Hematopoietic multipotent progenitor cell treated with erythropoietin and hydrocortisone succinate and interleukin-3 and kit ligand, for 17 days (in vitro differentiated cells): Measurements from ENCODE around the gene APLP2.
"Not testable (repeated sequence)": the region's sequence is repeated elsewhere in the genome, so short reads cannot be mapped to it uniquely, and the experiment has no call there.

Source experiments
- DNase-seq: peaks from one replicate; pipeline ENCODE4 v3.0.0-alpha.2; 2015; ENCODE audit warnings: low spot score

APLP2 gene

DNA sequence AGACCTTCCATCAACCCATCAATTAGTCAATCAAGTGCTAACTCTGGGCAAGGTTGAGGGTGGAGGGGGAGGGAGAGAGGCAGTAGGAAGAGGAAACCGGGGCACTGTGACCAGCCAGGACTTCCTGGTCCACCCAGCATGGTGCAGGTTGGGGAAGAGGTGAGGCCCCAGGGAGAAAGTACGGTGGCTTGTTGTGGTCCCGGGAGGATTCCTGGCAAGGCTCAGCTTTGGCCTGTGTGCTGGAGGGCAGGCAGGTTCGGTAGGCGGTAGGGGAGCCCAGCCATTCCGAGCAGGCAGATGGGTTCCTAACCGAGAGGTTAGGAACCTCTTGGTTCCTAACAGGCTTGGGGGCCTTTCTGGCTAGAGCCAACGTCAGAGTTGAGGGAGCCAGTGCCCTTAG, 100.7 kb downstream of the APLP2 start:
- no peak for DNase-seq

DNA sequence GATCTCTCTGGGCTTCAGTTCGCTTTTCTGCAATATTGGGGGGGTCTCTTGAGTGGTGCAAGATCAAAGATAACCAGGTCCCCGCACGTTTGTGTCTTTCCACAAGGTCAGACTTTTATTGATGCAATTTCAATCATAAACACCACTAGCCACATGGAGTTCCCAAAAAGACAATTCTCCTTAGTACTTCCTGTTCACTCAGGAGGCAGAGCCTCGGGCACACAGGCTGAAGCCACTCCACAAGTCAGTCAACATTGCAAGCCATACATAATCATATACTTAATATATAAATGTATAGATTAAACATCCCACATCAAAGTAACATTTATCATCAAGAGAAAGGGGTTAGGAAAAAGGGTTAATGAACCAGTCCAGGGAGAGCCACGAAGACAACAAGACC, 101.8 kb downstream of the APLP2 start:
- DNase-seq: no peak

DNA sequence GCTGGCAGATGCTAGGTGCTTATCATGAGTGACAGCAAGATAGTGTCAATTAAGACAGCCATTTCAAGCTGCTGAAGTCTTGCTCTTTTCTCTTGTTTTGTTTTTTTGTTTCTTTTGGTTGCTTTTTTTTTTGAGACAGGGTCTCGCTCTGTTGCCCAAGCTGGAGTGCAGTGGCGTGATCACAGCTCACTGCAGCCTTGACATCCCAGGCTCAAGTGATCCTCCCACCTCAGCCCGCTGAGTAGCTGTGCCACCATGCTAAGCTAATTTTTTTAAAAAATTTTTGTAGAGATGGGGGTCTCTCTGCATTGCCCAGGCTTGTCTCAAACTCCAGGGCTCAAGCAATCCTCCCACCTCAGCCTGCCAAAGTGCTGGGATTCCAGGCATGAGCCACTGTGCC, 102.3 kb downstream of the APLP2 start:
- DNase-seq: not testable (repeated sequence)

DNA sequence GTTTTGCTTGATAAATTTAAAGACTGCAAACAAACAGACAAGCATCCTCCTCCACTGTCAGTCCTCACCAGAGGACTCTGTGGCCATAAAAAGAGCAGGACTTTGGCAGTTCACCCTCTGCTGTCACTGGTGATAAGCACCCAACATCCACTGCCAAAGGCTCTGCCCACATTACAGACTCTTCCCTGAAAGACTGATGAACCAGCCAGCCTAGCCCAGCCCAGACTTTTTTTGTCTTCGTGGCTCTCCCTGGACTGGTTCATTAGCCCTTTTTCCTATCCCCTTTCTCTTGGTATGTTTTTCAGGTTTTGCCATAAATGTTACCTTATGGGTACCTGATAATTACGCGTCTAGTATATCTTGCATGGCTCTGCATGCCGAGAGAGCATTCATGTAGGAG, 104.9 kb downstream of the APLP2 start:
- no peak for DNase-seq

DNA sequence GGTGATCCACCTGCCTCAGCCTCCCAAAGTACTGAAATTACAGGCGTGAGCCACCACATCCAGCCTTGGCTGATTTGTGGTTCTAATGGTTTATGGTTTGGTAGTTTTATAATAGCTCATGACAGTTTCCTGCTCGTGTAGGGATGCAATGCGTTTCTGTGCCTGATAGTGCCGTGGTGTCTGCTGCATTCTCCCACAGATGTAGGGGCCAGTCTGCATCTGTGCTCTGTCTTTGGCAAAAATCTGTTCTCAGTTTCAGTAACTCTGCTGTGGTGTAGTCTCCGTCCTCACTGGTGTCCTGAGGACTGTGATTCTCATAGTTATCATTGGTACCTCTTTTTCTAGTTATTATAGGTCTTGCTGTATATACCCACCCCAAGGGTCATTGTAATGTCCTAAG, 106.2 kb downstream of the APLP2 start:
- DNase-seq: no peak

DNA sequence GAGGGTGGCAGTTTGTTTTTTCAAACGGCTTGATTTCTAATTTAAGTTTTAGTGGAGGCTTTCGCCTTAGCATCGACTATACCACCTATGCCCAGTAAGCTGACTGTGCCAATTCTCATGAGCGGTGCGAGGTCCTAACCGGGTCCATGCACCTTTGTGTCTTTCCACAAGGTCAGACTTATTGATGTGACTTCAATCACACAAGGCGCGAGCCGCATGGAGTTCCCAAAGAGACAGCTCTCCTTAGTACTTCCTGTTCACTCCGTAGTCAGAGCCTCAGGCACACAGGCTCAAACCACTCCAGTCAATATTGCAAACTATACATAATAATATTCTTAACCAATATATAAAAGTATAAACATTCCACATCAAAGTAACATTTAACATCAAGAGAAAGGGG, 108.1 kb downstream of the APLP2 start:
- DNase-seq: no peak

DNA sequence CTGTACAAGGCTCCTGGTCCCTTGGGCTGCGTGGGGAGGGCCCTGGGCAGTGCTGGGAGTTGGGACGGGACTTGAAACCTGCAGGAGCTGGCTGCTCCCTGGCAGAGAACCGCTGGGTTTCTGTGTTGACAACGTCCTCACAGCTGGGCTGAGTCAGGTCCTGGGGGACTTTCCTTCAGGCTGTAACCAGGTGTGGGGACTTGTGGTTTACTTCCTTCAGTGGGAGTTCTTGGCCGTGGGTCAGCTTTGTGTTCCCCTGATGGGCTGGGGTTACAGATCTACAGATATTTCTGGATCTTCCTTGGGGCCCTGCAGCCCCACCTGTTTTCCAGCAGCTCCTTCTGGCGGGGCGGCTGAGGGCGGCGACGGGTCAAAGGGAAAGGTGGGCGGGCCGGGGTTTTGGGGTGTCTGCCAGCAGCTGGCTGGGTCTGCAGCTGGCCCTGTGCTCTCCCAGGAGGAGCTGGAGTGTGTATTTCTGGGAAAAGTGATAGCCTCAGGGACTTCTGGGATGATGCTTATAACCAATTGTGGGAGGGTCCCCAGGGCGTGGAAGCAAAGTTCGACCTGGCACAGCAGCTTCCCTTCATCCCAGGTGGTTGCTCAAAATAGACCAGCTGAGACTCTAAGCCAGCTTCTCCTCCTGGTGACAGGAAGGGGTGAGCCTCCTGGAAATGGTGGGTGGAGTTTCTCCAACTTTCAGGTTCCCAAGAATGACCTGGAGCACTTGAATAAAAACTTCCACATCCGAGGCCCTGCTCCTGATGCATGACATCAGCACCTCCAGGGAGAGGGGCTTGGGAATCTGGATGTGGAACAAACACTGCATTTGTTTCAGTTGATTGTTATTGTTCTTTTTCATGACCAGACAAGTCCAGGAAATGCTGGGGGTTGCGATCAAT, 109.0 kb downstream of the APLP2 start:
- DNase-seq: no peak

DNA sequence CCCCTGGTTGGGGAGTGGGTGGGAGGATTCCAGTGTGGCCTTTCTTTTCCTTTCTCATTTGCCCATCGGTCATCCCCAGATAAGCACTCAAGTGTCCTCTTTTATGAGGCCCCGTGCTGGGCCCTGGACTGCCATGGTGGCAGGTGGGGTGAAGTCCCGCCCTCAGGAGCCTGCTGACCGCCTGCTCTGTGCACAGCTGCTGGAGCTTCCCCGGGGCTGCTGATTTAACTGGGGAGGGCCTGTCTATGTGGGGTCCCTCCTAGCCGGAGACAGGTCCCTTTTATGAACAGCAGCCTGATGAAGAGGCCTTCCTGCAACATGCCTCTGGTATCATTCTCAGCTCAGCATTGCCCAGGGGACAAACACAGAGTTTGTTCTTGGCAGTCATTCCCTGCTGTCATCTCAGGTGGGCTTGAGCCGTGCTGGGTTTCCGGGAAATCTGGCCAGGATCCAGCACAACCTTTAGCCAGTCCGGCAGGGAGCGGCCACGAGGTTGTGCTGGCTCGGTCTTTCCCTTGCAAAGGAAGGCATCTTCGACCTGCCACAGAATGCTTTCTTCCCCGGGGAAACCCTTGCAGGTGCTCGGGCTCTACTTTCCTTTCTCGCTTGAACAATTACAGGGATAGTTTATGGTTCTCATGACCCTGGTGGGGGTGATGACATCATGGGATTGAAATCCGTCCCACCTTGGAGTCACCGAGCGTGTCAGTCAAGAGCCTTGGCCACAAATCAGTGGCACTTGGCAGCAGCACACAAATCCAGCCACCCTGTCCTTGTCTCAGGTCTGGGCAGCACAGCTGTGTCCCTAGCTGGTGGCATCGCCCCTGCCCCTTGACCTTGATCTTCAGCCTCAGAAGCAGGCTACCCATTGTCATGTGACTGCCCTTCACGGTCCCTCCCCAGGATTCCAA, 110.0 kb downstream of the APLP2 start:
- no peak for DNase-seq

DNA sequence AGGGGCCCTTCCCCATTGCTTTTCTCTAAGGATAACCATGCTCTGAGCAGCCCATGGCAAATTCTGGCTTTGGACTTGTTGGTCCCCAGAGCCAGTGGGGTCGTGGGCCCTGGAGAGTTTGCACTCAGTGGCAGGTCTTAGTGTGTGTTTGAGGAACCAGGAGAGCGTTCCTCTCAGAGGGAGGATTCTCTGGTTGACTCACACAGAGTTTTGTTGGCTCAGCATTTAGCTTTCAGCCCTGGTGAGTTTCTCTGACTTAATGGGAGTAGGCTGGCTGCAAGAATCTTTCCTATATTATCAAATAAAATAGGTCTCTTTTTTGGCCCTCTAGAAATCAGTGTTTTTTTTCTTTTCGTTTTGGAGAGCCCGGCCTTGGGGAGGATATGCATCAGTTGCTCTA, 110.8 kb downstream of the APLP2 start:
- no peak for DNase-seq

DNA sequence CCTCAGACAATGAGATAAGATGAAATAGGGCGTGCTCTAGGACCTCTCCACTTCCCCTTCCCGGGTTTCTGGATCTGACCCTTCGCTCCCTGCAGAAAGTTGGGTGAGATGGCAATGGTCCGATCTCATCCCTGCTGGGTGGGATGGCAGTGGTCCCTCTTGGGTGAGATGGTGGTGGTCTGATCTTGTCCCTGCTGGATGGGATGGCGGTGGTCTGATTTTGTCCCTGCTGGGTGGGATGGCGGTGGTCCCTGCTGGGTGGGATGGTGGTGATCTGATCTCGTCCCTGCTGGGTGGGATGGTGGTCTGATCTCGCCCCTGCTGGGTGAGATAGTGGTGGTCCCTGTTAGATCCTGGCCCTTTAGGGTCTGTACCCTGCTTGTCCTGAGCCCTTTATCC, 111.2 kb downstream of the APLP2 start:
- DNase-seq: no peak

DNA sequence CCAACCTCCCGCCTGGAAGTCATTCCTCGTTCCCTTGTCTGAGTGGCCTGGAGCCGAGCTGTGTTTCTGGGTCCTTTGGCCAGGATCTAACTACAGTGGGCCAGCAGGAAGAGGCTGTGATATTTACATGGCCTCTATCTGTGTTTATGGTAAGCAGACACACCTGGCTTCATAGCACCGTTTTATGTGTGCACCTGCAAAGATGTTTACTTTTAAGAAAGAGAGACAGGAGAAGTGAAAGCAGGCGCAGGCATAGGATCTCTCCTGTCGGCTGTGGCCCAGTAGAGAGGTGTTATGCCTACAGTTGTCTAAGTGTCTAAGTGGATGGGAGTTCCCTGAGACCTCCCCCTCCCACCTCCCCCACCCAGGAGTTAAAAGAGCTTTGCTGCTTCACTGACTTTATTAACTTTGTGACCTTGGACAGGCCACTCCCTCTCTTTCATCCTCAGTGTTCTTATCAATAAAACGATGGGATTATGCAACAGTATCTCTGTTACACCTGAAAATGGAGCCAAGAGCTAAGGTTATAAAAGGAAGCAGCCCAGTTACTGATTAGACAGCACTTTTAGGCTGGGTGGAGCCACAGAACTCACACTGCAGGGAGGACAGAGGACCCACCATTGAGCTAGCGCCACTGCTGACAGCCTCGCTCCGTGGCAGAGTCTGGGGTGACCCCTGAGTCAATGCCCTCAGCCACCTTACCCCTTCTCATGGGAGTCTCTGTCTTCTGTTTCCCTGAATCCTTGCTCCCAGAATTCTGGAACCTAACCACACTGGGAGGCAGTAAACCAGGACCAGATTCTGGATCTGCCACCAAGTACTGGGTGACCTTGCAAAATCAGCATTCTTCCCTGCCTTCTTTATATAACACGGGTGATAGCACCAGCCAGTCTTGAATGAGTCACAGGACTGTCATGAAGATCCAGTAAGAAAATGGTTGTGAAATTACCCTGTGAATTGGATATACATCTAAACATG, 111.9 kb downstream of the APLP2 start:
- no peak for DNase-seq

DNA sequence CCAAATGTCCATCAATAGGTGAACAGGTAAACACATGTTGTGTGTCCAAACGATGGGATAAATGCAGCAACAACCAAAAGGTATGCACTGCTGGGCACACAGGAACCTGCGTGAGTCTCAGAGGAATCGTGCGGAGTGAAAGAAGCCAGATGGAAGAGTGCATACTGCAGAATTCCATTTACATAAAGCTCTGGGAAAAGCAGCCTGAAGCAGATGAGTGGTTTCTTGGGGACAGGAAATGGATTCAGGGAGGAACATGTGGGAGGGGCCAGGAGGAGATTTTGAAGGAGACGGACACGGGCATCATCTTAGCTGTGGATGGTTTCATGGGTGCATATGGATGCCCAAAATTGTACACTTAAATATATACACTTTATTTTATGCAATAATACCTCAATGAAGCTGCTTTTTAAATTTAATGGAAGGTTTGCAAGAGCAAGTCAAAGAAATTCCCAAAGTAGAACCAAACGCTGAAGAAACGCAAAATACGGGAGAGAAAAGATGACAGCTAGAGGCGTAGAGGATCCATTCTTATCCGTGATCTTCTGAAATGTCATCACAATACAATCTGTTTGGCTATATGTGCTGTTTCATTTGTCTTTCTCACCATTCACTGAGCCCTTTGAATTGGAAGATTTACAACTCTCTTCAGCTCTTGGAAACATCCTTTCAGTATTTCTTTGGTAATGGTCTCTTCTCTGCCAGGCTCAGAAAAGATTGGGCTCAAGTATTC, 114.3 kb downstream of the APLP2 start:
- DNase-seq: no peak

DNA sequence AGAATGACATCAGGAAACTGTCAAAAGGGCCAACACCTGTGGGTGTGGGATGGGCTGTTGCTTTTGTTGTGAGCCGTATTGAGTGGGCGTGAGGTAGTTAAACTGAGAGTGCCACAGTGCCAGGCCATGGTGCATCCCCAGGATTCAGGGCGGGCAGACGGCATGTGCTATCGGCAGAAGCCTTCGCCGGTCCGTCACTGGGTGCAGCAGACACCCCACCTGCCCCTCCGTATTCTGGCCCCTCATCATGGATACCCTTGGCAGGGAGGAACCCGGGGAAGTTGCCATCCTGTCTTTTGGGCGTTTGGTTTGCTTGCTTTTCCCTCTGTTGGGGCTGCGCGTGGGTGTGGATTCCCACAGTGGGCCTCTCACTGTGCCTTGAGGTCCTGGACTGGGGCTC, 117.4 kb downstream of the APLP2 start:
- no peak for DNase-seq

DNA sequence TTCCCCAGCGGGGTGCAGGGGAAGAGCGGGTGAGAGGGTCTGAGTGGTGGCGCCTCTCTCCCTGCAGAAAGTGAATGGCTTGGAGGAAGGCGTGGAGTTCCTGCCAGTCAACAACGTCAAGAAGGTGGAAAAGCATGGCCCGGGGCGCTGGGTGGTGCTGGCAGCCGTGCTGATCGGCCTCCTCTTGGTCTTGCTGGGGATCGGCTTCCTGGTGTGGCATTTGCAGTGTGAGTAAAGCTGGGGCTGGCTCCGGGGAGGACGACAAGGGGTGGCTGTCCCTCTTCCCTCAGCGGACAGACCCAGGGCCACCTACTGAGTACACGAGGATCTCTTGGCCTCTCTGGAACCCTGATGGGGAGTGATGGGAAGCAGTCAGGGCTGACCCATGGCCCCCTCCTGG, 118.4 kb downstream of the APLP2 start:
- no peak for DNase-seq

DNA sequence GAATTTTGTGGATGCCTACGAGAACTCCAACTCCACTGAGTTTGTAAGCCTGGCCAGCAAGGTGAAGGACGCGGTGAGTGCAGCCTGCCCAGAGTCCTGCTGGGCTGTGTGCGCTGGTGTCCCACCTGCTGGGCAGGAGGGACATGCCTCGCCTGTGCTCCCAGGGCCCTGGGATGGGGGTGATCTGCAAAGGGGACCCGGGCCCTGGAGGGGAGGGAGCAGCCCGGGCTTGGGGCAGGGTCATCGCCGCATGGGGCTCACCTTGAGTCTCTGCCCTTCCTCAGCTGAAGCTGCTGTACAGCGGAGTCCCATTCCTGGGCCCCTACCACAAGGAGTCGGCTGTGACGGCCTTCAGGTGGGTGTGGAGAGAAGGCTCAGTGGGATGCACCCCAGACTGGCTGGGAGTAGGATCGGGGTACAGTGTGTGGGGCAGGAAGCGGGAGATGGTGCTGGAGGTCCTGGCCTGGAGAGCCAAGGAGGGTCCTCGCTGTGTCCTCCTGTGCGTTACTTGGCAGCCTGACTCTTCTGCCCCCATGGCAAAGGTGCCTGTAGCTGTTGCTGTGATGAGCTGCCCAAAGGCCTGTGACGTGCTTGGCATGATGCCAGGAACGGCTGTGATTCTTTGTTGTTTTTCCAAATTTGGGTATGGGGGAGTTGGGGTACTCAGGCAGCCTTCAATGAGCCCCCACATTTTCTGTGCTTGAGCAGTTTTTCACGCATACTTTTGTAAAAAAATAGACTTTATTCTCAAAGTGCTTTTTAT, 119.1 kb downstream of the APLP2 start:
- no peak for DNase-seq

DNA sequence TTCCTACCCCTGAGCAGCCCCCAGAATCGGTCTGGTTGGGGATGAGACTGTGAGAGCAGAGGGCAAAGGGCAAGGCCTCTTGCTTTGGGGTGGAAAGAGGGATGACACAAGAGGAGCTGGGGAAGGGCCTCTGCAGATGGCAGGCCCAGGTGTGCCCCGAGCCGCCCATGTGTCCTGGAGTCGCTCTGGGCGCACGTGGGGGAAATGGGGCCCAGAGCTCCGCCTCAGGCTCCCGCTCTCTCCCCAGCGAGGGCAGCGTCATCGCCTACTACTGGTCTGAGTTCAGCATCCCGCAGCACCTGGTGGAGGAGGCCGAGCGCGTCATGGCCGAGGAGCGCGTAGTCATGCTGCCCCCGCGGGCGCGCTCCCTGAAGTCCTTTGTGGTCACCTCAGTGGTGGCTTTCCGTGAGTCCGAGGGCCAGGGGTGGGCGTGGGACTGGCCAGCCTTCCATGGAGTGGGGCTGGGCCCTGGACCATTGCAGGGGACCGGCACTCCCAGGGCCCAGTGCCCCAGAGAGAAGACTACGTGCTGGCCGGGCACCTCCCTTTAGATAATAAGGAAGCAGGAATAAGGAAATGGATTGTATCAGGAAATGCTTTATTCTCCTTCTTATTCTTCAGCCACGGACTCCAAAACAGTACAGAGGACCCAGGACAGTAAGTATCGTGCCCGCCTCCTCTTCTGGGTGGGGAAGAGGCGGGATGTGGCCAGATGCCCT, 120.0 kb downstream of the APLP2 start:
- no peak for DNase-seq

DNA sequence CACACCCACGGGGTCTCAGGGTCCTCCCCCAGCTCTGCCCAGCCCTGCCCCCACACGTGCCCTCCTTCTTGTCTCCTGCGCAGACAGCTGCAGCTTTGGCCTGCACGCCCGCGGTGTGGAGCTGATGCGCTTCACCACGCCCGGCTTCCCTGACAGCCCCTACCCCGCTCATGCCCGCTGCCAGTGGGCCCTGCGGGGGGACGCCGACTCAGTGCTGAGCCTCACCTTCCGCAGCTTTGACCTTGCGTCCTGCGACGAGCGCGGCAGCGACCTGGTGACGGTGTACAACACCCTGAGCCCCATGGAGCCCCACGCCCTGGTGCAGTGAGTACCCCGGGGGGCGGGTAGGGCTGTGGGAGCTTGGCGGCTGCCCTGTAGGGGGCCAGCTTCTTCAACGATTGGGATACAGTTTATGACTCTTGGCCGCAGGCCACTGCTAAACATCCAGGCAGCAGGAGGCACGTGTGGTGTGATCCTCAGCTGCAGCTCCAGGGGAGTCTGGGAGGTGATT, 120.7 kb downstream of the APLP2 start:
- DNase-seq: no peak

DNA sequence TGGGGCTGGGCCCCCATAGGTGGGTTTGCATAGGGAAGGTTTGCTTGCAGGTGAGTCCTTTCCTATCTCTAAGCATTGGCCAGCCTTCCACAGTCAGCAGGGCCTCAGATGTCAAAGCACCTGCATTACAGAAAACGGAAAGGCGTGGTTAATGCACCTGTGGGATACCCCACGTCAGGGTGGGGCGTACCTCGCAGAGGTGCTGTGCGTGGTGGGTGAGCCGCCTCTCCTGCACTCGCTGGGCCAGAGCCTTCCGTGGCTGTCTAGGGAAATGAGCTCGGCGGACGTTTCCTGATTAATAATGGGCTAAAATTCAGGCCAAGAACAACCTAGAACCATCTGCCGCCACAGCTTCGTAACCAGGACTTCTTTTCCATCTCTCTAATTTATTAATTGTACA, 122.2 kb downstream of the APLP2 start:
- no peak for DNase-seq

DNA sequence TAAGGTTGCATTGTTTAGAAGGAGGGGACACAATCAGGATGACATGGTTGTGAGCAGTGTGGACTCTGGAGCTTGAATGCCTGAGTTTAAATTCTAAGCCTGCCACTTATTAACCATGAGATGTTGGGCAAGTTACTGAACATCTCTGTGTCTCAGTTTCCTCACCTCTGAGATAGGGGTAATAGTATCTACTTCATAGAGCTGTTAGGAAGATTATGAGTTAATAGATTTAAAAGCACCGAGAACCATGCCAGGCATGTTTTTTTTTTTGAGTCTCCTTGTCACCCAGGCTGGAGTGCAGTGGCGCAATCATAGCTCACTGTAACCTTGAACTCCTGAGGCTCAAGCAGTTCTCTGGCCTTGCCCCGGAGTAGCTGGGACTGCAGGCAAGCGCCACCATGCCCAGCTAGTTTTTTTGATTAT, 123.2 kb downstream of the APLP2 start:
- no peak for DNase-seq

DNA sequence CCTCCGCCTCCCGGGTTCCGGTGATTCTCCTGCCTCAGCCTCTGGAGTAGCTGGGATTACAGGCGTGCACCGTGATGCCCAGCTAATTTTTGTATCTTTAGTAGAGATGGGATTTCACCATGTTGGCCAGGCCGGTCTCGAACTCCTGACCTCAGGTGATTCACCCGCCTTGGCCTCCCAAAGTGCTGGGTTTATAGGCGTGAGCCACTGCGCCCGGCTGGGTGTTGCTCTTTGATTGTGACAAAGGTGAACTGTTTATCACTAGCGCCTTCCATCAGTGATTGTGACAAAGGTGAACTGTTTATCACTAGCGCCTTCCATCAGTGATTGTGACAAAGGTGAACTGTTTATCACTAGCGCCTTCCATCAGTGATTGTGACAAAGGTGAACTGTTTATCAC, 123.9 kb downstream of the APLP2 start:
- DNase-seq: not testable (repeated sequence)
